Activated CD4-positive, alpha-beta memory T cell treated with anti-CD3 and anti-CD28 coated beads for 36 hours (primary cell): ENCODE measurements around the gene CCDC142. TPM values are rescaled to one million over a fixed set of nuclear protein-coding genes. Genes with fewer than 3 reads are reported as not detected.

Experiments
- CTCF ChIA-PET: fragments of 350-600 bp; sonication (Branson Sonifier 250); formaldehyde crosslinking; loops from one replicate; lab custom pipeline; 2021; ENCODE audit warnings: antibody characterized with exemption, inconsistent platforms; lab: Charles Lee
- POLR2A ChIA-PET: fragments of 350-600 bp; sonication (Branson Sonifier 250); formaldehyde crosslinking; loops from one replicate; lab custom pipeline; 2021; ENCODE audit warnings: antibody characterized with exemption; lab: Charles Lee
- DNase-seq: peaks from one replicate; pipeline ENCODE4 v3.0.0-alpha.2; 2020
- H3K27ac Mint-ChIP-seq: one replicate; pipeline ENCODE4 v1.8.0; 2021; ENCODE audit warnings: mixed read lengths
- H3K27me3 Mint-ChIP-seq: one replicate; pipeline ENCODE4 v1.8.0; 2021; ENCODE audit warnings: mixed read lengths
- H3K36me3 Mint-ChIP-seq: one replicate; pipeline ENCODE4 v1.8.0; 2021; ENCODE audit warnings: mixed read lengths
- H3K4me1 Mint-ChIP-seq: one replicate; pipeline ENCODE4 v1.8.0; 2021; ENCODE audit warnings: low read depth, mixed read lengths
- H3K4me3 Mint-ChIP-seq: one replicate; pipeline ENCODE4 v1.8.0; 2021; ENCODE audit warnings: mild to moderate bottlenecking, mixed read lengths
- H3K9me3 Mint-ChIP-seq: one replicate; pipeline ENCODE4 v1.8.0; 2021; ENCODE audit warnings: mixed read lengths
- intact Hi-C: fragments of 100-400 bp; cut with micrococcal nuclease; formaldehyde crosslinking; loops from one replicate; pipeline ENCODE4 v1.15.1; 2023
- total RNA-seq, 2 experiments: library from RNA; stranded (reverse); gene quantifications; one replicate each; pipeline ENCODE4 v1.2.3, GENCODE V29; 2021

CCDC142 gene
- total RNA-seq, 2 experiments from 2014 or later, result 10.1 to 10.8 TPM

DNA sequence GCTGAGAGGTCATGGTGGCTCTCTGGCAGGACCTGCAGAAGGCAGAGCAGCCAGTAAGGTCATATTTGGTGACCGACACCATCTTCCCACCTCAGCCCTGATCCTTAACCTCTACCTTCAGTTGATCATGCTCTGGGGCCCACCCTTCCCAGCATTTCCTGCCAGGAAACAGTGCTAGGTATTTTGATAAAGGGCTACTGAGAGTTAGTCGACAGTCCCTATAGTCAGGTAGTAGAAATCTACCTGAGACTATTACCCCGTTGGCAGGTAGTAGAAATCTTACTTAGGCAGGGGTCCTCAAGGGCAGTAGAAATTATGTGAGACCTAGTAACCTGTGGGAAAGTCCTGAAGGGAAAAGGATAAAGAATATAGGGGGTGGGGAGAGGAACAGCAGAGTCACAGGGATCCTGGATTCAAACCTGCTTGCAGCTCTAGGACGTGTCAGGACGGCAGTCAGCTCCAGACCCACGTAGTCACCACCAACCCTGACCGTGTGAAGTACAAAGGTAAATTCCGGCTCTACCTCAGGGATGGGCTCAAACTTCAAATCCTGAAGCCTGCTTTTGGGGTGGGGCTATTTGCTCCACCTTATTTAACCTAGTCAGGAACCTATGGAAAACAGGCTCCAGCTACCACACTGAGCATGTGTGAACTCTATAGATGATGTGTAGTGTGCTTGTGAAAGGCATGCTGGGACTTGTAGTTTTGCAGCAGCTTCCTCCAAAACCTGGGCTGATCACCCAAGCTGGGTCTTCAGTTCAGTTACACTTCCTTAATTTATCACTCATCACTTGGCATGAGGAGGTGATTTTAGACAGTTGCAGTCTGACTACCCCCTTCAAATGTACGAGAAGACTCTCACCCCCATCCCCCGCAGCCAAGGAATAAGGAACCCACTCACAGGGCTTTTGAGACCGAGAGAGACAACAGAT, 43.2 kb upstream of the CCDC142 start, which contains the start of gene DQX1:
Gene DQX1 (minus strand): TSS at position 515 of the 932 bp plus-strand sequence. CDS start 502 bp downstream, at position 13.
- H3K27me3 Mint-ChIP-seq, result no peaks in the 10 kb centered on the region
- H3K9me3 Mint-ChIP-seq, result no peaks in the 10 kb centered on the region
- POLR2A ChIA-PET, result interaction anchor here (1.1 to 1.4 kb wide), 3 partner anchors 22 to 67 kb away, joined by 3 to 4 read pairs (median 4); partner anchors contain the start of genes CCDC142, TTC31 and WBP1
- CTCF ChIA-PET, result no interaction called here
- H3K36me3 Mint-ChIP-seq, result peaks cover 34% of the 10 kb centered on the region
- no peak within 1 kb of the TSS for H3K27ac Mint-ChIP-seq
- no peak within 1 kb of the TSS for H3K4me3 Mint-ChIP-seq
- H3K4me1 Mint-ChIP-seq, result peaks cover 25% of the 10 kb centered on the region
- intact Hi-C loops, result no loop called here
- no peak for DNase-seq

DNA sequence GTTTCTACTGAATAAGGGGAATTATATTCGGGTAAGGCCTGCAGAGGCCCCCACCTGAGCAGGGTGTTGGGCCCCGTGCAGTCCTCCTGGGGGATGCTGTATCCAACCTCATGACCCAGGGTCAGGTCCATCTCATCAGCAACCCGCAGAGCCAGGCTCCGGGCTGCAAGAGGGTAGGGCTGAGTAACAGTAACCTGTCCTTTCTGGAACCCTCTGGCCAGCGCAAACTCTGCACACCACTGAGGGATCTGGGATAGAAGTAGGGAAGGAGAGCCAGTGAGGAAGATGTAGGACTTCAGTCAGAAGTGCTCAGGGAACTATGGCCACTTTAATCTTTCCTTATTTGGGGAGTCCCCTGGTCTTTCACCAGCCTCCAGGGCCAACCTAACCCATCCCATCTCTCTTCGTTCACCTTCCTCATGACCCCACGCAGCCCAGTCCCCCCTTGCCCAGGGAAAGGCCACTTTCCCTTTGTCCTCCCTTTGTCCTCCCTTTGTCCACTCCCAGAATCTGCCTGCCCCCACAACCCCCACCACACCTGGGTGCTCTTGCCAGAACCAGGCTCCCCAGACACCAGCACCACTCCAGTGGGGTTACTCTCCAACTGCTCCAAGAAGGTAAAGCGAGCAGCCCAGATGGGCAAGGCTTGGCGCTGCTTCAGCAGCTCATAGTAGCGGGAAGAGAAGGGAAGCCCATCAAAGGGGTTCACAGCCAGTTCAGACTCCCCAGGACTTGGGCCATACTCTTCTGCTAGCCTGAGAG, 42.3 kb upstream of the CCDC142 start:
- CTCF ChIA-PET, result no interaction called here
- Mint-ChIP-seq H3K27me3 (peaks cover 3% of the 10 kb centered on the region), H3K36me3 (peaks cover 28% of the 10 kb centered on the region), H3K4me1 (peaks cover 20% of the 10 kb centered on the region), H3K9me3 (no peaks in the 10 kb centered on the region), H3K4me3 (no peak overlapping the region), H3K27ac (no peak overlapping the region)
- POLR2A ChIA-PET, result no interaction called here
- intact Hi-C loops, result no loop called here
- no peak for DNase-seq

DNA sequence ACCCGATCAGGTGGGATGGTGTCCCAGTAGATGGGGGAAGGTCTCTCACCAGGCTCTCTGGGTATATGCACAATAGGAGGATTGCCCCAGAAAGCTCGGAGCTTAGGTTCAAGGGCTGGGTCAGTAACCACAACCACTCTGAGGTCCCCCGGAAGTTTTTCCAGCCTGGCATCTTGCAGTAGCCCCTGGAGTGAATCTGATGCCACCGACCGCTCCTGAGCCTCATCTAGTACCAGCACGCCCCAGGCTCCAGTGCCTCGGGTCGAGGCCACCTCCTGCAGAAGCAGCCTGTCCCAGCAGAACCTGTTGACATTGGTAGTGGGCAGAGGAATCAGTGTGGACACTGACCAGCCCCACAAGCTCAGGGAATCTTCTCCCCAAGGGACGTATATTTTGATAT, 41.2 kb upstream of the CCDC142 start:
- ChIA-PET POLR2A (no interaction called here), CTCF (no interaction called here)
- Mint-ChIP-seq H3K27ac (no peak overlapping the region), H3K4me1 (peaks cover 19% of the 10 kb centered on the region), H3K4me3 (no peak overlapping the region), H3K9me3 (no peaks in the 10 kb centered on the region), H3K27me3 (peaks cover 14% of the 10 kb centered on the region), H3K36me3 (peaks cover 27% of the 10 kb centered on the region)
- DNase-seq, result no peak
- intact Hi-C loops, result no loop called here

DNA sequence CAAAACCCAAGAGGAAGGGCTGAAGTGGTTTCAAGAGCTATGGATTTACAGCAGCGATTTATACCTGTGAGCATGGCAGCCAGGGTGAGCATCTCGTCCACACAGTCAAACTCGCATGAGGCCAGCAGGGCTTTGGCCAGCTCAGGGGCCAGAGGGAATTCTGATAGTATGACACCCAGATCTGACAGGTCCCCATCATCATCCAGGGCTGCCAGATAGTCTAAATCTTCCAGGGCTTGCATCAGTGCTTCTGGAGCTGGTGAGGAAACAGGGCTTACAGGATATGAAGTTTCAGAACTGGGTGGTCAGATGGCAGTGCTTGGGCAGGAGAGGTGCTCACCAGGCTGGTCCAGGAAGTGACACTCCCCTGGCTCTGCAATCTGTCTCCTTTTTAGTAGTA, 39.7 kb upstream of the CCDC142 start:
- Mint-ChIP-seq H3K27ac (no peak overlapping the region), H3K4me1 (peaks cover 5% of the 10 kb centered on the region), H3K27me3 (peaks cover 27% of the 10 kb centered on the region), H3K36me3 (peaks cover 15% of the 10 kb centered on the region), H3K4me3 (no peak overlapping the region), H3K9me3 (no peaks in the 10 kb centered on the region)
- DNase-seq, result no peak
- intact Hi-C loops, result no loop called here
- ChIA-PET CTCF (interaction anchor here (1.0 kb wide), 1 partner anchor 39 kb away, joined by 3 read pairs; the partner anchor contains the start of genes CCDC142 and TTC31), POLR2A (no interaction called here)

DNA sequence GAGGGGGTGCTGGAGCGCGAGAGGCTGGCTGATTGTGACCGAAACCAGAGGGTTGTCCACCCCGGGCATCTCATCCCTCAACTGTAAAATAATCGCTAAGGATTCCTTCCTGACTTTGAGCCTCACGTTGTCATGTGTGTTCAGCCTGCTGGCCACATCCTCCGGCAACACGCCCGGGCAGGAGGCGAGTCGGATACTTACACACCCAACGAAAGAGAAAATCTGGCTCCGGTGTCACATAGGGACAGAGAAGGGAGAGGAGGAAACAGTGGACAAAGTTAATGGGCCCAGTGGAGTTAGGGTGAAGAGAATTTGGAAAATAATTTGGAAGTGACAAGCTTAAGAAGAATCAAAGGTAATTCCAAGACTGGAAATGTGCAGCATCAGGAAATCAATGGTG, 33.9 kb upstream of the CCDC142 start:
- Mint-ChIP-seq H3K27ac (no peak overlapping the region), H3K36me3 (peaks cover 2% of the 10 kb centered on the region), H3K4me1 (peaks cover 23% of the 10 kb centered on the region), H3K4me3 (peak overlapping the region; percentile 57), H3K27me3 (peaks cover 67% of the 10 kb centered on the region), H3K9me3 (no peaks in the 10 kb centered on the region)
- CTCF ChIA-PET, result no interaction called here
- no peak for DNase-seq
- intact Hi-C loops, result loop anchor here (1.0 kb wide), 1 partner anchor 18 kb away; no protein-coding TSS in a partner anchor
- POLR2A ChIA-PET, result interaction anchor here (0.8 to 1.1 kb wide), 2 partner anchors 13 kb away, joined by 4 to 6 read pairs; partner anchors contain the start of genes AUP1 and HTRA2

DNA sequence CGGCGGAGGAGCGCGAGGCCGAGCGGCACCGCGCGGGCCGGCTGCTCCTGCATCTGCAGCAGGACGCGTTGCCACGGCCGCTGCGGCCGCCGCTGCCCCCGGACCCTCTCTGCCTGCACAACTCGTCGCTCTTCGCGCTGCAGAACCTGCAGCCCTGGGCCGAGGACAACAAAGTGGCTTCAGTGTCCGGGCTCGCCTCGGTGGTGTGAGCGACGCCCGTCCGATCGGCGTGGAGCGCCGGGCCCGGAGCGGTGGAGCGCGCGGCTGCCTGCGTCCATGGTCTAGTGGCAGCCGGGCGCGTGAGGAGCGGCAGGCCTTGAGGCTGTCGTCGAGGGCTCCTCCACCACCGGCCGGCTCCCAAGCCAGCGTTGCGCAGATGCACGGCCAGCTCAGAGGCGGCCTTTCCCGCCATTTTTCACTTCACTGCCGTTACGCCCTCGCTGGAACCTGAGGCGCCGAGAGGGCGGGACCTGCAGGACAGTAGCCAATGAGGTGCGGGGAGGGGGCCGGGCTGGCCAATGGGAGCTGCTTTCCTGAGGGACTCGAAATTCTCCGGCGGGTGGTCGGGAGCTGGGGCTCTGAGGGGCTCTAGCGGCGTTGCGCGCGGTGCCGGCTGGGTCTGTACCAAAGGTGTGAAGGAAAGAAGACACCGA, 33.3 kb upstream of the CCDC142 start:
- peaks cover 2% of the 10 kb centered on the region for H3K36me3 Mint-ChIP-seq
- peaks cover 69% of the 10 kb centered on the region for H3K27me3 Mint-ChIP-seq
- H3K27ac Mint-ChIP-seq, result no peak overlapping the region
- H3K9me3 Mint-ChIP-seq, result no peaks in the 10 kb centered on the region
- CTCF ChIA-PET, result no interaction called here
- peak; percentile 86 for DNase-seq
- peak overlapping the region; percentile 57 for H3K4me3 Mint-ChIP-seq
- intact Hi-C loops, result loop anchor here (1.0 kb wide), 2 partner anchors 9 to 18 kb away; partner anchors contain the start of gene PCGF1
- POLR2A ChIA-PET, result interaction anchor here (0.8 to 1.1 kb wide), 2 partner anchors 12 to 13 kb away, joined by 4 to 6 read pairs; partner anchors contain the start of genes AUP1 and HTRA2
- H3K4me1 Mint-ChIP-seq, result peaks cover 25% of the 10 kb centered on the region

DNA sequence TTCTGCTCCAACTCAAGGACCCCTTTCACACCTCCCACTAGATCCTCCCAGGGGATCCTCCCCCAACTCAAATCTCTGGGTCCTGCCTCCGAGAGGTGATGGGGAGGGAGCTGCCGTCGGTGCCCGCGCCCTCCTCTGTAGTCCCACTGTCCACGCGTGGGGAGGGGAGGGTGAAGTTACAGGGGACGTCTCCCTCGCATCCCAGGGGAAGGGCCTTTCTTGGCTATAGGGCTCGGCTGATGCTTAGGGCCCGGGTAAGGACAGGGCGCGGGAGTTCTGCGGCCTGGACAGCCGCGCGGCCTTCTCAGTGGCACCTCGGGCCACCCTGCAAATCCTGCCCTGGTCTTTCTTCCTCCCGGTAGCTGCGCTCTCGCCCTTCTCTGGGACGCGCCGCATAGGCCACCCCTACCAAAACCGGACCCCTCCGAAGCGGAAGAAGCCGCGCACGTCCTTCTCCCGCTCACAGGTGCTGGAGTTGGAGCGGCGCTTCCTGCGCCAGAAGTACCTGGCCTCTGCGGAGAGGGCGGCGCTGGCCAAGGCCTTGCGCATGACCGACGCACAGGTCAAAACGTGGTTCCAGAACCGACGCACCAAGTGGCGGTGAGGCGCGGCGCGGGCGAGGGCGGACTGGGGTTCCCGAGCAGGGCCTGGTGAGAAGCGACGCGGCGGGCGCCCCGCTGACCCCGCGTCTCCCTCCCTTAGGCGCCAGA, 32.6 kb upstream of the CCDC142 start:
- CTCF ChIA-PET, result interaction anchor here (1.4 to 1.5 kb wide), 2 partner anchors 17 to 32 kb away, joined by 4 to 5 read pairs; partner anchors contain the start of genes CCDC142 and TTC31
- no peak overlapping the region for H3K27ac Mint-ChIP-seq
- DNase-seq, result no peak
- H3K4me3 Mint-ChIP-seq, result peak overlapping the region; percentile 62
- POLR2A ChIA-PET, result interaction anchor here (0.8 kb wide), 1 partner anchor 22 kb away, joined by 3 read pairs; no protein-coding TSS in a partner anchor
- no peaks in the 10 kb centered on the region for H3K9me3 Mint-ChIP-seq
- H3K36me3 Mint-ChIP-seq, result peaks cover 2% of the 10 kb centered on the region
- peaks cover 29% of the 10 kb centered on the region for H3K4me1 Mint-ChIP-seq
- H3K27me3 Mint-ChIP-seq, result peaks cover 68% of the 10 kb centered on the region
- intact Hi-C loops, result loop anchor here (1.0 kb wide), 1 partner anchor 8 kb away; the partner anchor contains the start of gene PCGF1

DNA sequence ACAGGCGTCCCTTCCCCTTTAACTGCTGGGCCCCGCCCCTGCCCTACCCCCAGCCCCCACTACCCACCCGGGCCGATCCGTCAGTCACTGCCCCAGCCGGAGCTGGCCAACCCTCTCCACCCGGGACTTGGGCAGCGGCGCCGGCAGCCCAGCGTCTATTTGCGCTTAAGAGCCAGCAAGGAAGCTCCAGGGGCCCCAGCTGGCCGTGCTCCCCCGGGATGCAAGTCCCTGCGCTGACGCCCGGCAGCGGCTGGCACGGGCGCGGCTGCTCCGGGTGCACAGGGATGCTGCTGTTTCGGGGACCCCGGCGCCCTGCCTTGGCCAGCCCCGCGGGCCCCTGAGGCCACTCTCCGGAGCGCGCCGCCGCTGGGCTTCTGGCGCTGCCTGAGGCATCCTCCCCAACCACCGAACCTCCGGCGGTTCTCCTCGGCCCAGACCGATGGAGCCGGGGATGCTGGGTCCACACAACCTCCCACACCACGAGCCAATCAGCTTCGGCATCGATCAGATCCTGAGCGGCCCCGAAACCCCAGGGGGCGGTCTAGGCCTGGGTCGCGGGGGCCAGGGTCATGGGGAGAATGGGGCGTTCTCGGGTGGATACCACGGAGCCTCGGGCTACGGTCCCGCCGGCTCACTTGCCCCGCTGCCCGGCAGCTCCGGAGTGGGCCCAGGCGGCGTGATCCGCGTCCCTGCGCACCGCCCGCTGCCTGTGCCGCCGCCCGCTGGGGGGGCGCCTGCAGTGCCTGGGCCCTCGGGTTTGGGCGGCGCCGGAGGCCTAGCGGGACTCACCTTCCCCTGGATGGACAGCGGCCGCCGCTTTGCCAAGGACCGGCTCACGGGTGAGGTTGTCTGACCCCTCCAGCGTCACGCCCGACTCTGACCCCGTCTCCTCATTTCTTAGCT, 31.8 kb upstream of the CCDC142 start, which contains the start of gene TLX2:
Gene TLX2 (plus strand): TSS at position 83 of the 903 bp plus-strand sequence. CDS start 357 bp downstream, at position 440.
- peaks cover 60% of the 10 kb centered on the region for H3K27me3 Mint-ChIP-seq
- peaks cover 31% of the 10 kb centered on the region for H3K4me1 Mint-ChIP-seq
- no peak within 1 kb of the TSS for H3K27ac Mint-ChIP-seq
- peaks cover 2% of the 10 kb centered on the region for H3K36me3 Mint-ChIP-seq
- DNase-seq, result no peak
- H3K9me3 Mint-ChIP-seq, result no peaks in the 10 kb centered on the region
- peak within 1 kb of the TSS; percentile 62 for H3K4me3 Mint-ChIP-seq
- ChIA-PET POLR2A (interaction anchor here (0.8 kb wide), 1 partner anchor 21 kb away, joined by 3 read pairs; no protein-coding TSS in a partner anchor), CTCF (interaction anchor here (1.4 to 1.5 kb wide), 2 partner anchors 17 to 32 kb away, joined by 4 to 5 read pairs; partner anchors contain the start of genes CCDC142 and TTC31)
- intact Hi-C loops, result loop anchor here (1.0 kb wide), 1 partner anchor 7 kb away; the partner anchor contains the start of gene PCGF1

DNA sequence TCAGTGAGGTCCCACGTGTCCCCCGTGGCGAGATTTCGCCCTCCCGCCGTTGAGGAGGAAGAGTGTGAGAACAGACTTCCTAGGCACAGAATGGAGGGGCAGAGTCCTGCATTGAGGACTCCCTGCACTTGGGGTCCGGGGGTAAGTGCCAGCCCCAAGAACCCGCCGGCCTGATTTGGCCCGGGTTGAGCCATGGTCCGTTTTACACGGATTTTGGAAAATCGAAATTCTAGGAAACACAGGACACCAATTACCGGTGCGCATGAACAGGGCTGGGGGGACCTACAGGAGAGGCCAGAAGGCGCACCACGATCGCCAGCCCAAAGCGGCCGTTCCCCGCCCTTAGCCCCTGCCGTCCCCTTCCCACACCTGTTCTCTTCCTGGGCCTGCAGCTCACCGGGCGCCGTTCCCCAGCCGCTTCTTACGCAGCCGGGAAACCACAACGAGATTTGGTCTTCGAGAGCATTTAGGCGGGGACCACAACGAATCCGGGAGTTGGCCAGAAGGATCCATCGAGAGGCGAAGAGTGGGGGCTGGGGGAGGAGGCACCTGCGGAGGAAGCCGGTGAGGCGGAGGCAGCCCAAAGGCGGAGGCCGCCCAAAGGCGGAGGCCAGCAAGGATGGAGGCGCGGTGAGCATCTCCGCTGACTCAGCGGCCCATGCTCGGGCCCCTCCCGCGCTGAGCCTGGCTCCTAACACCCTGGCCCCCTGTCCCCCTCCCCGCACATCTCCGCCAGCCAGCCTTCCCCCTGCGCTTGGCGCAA, 31.0 kb upstream of the CCDC142 start:
- Mint-ChIP-seq H3K27me3 (peaks cover 53% of the 10 kb centered on the region), H3K9me3 (no peaks in the 10 kb centered on the region), H3K4me3 (peak overlapping the region; percentile 52), H3K27ac (no peak overlapping the region), H3K36me3 (peaks cover 2% of the 10 kb centered on the region), H3K4me1 (peaks cover 31% of the 10 kb centered on the region)
- POLR2A ChIA-PET, result no interaction called here
- intact Hi-C loops, result no loop called here
- CTCF ChIA-PET, result interaction anchor here (1.4 to 1.5 kb wide), 2 partner anchors 18 to 31 kb away, joined by 4 to 5 read pairs; partner anchors contain the start of genes CCDC142 and TTC31
- peak; percentile 56 for DNase-seq
